ENCODE results near the gene NPSR1.
"Not testable (repeated sequence)": the region's sequence is repeated elsewhere in the genome, so short reads cannot be mapped to it uniquely, and the experiment has no call there.

Gene NPSR1, protein sequence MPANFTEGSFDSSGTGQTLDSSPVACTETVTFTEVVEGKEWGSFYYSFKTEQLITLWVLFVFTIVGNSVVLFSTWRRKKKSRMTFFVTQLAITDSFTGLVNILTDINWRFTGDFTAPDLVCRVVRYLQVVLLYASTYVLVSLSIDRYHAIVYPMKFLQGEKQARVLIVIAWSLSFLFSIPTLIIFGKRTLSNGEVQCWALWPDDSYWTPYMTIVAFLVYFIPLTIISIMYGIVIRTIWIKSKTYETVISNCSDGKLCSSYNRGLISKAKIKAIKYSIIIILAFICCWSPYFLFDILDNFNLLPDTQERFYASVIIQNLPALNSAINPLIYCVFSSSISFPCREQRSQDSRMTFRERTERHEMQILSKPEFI

GRCh38 chr7:34657632-34658268 lies at the start of gene NPSR1:
TSS of gene NPSR1 (plus strand) at chr7:34658218. CDS start at chr7:34658413, 195 bp downstream.
- DNase-seq: no peak

DNA sequence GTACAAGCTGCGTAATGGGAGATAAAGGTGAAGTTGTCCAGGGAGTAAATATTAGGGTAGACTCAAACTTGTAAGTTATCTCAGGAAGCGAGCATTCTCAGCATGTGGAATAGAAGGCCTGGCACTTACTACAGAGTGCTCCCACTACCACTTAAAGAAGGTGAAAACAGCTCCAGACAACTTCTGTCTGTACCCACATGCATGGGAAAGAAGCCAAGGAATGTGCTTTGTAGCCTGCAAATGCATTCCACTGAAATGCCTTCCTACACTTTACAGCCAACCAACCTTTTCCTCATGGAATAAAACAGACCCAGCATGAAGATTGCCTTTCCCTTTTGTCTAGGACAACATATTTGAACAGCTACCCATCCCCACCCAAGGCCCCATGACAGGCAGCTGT lies 45.4 kb upstream of the NPSR1 start:
- DNase-seq: no peak

- DNase-seq: no peak
Observed at GRCh38 chr7:34620425-34620824, 37.6 kb upstream of the NPSR1 start.

- DNase-seq: no peak
Observed at GRCh38 chr7:34622182-34622581, 35.8 kb upstream of the NPSR1 start.

DNA sequence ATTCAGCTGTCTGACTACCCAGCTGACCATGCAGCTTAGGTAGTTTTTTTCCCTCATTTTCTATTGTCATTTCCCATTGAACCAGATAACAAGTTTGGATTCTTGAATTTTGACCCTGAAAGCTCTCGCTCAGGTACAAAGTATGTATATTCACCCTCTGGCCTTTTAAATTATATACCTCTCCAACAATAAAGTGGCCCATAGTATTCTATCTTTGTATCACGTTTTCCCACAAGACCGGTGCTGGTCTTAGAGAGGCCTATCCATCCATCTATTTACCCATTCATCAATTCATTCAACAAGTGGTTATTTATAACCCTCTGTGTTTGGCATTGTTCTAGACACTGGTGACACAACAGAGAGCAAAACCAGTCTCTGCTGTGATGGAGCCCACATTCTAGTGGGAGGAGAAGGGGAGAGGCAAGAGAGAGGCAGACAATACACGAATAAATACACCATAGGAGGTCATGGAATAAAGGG lies 35.2 kb upstream of the NPSR1 start:
- DNase-seq: peak; percentile 19

DNA sequence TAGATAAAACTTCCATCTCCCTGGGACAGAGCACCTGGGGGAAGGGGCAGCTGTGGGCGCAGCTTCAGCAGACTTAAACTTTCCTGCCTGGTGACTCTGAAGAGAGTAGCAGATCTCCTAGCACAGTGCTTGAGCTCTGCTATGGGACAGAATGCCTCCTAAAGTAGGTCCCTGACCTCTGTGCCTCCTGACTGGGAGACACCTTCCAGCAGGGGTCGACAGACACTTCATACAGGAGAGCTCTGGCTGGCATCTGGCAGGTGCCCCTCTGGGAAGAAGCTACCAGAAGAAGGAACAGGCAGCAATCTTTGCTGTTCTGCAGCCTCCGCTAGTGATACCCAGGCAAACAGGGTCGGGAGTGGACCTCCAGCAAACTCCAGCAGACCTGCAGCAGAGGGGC lies 29.4 kb upstream of the NPSR1 start:
- DNase-seq: not testable (repeated sequence)

DNA sequence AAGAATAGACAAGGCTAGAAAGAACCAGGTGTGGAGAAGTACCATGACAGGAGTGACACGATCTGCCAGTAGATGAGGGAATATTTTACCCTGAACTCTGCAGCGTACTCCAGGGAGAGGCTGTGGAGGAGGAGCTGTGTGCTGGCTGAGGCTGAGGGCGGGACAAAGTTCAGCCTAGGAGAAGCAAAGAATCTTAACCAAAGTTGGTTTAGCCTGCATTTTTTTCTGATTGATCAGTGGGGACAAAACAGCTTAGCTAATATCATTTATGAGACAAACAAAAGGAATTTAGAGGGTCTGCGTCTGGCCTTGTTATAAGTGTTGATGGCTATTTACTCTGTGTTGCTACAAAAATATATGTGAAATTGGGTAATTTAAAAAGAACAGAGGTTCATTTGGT lies 5.2 kb upstream of the NPSR1 start:
- no peak for DNase-seq

DNA sequence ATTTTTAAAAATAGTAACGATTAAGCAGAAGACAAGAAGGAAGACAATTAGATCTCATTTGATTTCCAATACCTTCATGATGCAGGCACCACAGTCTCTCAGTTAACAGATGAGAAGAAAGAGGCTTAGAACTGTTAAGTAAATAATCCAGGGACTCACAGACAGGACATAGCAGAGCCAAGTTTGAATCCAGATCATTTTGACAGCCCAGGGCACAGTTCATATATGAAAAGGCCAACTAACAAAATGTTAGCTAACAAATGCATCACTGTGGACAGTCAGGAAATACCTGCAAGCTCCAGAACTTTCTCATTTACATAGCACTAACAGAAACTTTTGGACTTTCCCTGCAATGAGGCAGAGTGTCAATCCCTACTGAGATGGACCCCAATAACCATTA lies 4.2 kb upstream of the NPSR1 start:
- no peak for DNase-seq

DNA sequence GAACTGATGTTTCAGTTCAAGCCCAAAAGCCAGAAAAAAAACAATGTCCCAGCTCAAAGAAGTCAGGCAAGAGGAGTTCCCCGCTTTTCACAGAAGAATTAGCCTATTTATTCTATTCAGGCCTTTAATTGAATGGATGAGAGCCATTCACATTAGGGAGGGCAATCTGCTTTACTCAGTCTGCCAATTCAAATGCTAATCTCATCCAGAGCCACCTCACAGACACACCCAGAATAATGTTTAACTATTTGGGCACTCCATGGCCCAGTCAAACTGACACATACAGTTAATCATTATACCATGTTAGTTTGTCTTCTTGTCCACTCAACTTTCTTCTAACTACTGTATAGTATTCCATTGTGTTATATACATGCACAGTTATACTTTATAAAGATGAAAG lies 2.6 kb upstream of the NPSR1 start:
- DNase-seq: no peak

DNA sequence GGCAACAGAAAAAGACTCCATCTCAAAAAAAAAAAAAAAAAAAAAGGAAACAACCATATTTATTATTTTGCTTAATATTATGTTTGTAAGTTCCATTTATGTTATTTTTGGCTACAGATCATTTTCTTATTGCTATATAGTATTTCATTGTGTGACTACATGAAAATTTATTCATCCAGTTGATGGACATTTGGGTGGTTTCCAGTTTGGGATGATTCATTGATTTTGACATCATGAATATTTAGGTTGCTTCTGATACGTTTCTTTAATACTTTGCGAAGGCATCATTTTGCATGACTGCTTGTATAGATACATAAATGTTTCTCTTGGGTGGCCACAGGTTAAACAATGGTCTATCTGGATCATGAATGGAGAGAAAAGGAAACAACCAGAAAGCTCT lies 2.0 kb upstream of the NPSR1 start:
- DNase-seq: no peak

GRCh38 chr7:34659472-34660075 lies 1.6 kb downstream of the NPSR1 start:
- no peak for DNase-seq

DNA sequence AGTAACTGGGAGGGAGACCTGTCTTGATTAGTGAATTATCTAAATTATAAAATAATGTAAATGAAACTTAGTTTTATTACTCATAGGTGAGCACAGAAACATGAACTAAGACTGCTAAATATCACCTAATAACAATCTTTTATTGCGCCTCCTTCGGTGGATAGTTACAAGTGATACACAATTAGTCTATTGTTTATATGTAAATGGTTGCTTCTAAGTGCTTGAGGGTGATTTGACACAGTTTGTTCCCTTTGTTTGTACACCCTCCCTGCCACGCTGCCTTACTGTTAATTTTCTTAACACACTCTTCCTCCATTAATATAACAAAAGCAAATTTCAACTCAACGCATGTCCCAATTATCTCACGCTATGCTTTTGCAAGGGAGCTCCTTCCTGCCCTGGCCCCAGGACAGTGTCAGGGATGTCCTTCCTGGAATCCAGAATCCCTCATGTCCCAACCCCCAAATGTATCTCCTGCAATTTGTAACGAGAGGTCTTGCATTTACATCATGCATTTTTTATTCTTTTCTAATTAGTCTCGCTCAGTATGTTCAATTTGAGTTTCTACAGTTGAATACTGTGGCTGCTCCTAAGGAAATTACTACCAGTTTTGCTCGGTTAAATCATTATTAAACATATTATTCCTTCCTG lies 4.2 kb downstream of the NPSR1 start:
- DNase-seq: no peak

DNA sequence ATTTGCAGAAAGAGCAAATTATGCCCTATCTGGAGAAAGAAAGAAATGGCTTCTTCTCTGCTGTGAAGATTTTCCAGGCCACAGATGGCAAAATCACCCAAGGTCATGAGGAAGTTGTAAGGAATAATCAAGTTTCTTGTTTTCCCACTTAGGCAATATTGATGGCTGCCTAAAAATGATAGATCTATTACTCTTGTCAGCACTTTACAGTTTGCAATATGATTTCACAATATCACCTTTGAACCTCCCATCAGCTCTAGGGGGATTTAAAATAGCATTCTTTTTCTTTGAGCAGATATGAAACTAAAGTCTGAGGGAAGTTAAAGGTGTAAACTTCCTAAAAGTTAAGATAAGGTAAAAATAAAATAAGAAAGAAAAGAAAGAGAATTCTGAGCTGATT lies 6.7 kb downstream of the NPSR1 start:
- DNase-seq: no peak

DNA sequence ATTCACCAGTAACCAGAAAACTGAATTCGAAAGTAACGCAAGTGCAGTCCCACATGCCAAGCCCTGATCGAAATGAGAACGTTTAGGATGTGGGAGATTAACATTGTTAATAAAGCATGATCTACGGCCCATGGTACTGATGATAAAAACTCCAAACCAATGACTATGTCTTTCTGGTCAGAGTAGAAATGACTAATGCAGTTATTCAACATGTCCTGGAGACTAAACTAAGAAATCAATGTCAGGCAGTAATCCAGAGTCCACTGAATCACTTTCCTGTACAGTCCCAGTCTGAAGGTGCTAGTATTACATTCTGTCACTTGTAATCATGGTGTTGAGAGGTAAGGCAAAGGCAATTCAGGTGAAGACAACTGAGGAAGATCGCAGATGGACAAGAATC lies 14.4 kb downstream of the NPSR1 start:
- DNase-seq: no peak

DNA sequence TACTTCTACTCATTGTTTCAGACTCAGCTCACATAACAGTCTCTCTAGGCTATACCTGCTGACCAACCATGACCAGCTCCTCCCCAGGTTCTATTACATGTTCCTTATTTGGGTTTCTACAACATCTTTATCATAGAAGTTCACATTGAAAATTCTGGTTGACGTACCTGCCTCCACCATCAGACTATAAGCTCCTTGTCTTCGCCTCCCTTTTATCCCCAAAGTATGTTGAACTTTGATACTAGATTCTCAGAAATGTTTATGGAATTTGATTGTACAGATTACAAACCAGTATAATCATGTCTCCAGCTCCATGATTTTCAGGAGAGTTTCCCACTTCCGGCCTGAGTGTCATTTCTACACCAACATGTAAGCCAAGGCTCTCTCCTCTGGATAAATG lies 15.0 kb downstream of the NPSR1 start:
- DNase-seq: no peak

GRCh38 chr7:34675749-34676374 lies 17.8 kb downstream of the NPSR1 start:
- DNase-seq: peak; percentile 33

DNA sequence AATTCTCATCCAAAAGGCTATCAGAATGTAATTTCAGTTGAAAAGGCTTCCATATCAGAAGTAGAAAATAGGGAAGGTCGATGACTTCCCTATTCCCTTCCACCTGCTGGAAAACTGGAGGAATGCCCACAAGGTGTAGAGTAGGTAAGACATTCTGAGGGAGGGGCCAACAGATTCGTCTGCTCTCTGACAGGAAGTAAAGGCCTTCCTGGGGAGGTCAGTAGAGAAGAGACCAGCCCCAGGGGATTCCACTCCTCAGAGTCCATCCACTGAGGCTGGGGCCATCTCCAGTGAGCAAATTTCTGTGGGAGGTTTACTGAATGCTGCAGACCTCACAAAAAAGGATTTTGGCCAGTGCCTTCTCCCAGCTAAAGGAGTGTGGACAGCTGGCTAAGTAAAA lies 19.5 kb downstream of the NPSR1 start:
- DNase-seq: peak; percentile 4

- no peak for DNase-seq
Observed at GRCh38 chr7:34687529-34687928, 29.5 kb downstream of the NPSR1 start.

- no peak for DNase-seq
Observed at GRCh38 chr7:34696415-34696814, 38.4 kb downstream of the NPSR1 start.

DNA sequence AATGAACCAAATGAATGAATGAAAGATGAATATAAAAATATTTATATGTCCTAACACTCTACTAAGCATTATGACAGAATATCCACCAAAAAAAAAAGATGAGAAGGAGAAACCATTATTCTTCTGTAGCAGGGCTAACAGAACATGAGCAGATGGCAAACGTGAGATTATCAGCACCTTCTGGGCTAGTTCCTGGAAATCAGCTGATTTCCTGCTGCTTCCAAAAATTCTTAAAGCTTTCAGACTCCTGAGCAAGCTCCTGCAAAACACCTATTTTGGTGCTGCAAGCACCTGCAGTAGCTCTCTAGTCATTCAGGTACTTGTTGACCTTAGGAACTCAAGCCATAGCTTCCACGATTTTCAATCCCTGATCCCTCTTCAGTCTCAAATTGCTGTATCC lies 51.8 kb downstream of the NPSR1 start:
- no peak for DNase-seq

GRCh38 chr7:34718867-34719266 lies 60.8 kb downstream of the NPSR1 start:
- DNase-seq: no peak

DNA sequence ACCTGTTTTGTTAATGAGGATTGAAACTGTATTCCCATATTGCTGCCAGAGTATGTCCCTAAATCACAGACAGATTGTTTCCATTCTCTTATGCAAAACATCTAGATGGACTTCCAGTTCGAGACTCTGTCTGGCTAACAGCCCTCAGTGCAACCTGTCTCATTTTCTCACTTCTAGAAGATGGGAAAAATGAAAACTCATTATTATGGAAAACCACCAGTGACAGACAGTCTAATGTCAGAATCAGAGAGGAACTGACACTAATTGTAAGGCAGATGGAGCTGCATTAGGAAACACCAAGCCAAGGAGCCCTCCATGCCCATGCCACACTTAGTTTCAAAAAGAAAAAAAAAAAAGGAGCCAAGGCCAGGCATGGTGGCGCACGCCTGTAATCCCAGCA lies 61.6 kb downstream of the NPSR1 start:
- DNase-seq: no peak

GRCh38 chr7:34720289-34720688 lies 62.3 kb downstream of the NPSR1 start:
- no peak for DNase-seq

All from NCI-H69 (cell line).